NCI-H1417 treated with DMSO at 0.1 percent for 48 hours (cell line): ENCODE data around the gene NOX4.
A peak's percentile ranks its signal among the peaks of the same experiment; 100 is the strongest.
"Not testable (repeated sequence)": the region's sequence is repeated elsewhere in the genome, so short reads cannot be mapped to it uniquely, and the experiment has no call there.

Experiments used
- DNase-seq: peaks from one replicate; lab custom pipeline; 2025; lab: John Stamatoyannopoulos, UW

The NOX4 gene

GRCh38 chr11:89458716-89459115 lies 32.5 kb downstream of the NOX4 start:
- DNase-seq, result no peak

- no peak for DNase-seq
Observed at GRCh38 chr11:89457190-89457589, 34.0 kb downstream of the NOX4 start.

GRCh38 chr11:89456681-89457080 lies 34.5 kb downstream of the NOX4 start:
- no peak for DNase-seq

GRCh38 chr11:89452780-89453179 lies 38.4 kb downstream of the NOX4 start:
- DNase-seq, result no peak

- no peak for DNase-seq
Observed at GRCh38 chr11:89447845-89448244, 43.3 kb downstream of the NOX4 start.

- DNase-seq, result no peak
Observed at GRCh38 chr11:89443361-89444322, 47.5 kb downstream of the NOX4 start.

GRCh38 chr11:89442801-89443200 lies 48.4 kb downstream of the NOX4 start:
- DNase-seq, result no peak

- DNase-seq, result no peak
Observed at GRCh38 chr11:89441606-89442005, 49.6 kb downstream of the NOX4 start.

GRCh38 chr11:89437317-89437716 lies 53.9 kb downstream of the NOX4 start:
- DNase-seq, result no peak

GRCh38 chr11:89436071-89436470 lies 55.1 kb downstream of the NOX4 start:
- DNase-seq, result no peak

GRCh38 chr11:89433278-89433677 lies 57.9 kb downstream of the NOX4 start:
- DNase-seq, result no peak

GRCh38 chr11:89432182-89432581 lies 59.0 kb downstream of the NOX4 start:
- not testable (repeated sequence) for DNase-seq

- not testable (repeated sequence) for DNase-seq
Observed at GRCh38 chr11:89426501-89426900, 64.7 kb downstream of the NOX4 start.

- DNase-seq, result no peak
Observed at GRCh38 chr11:89421718-89422117, 69.5 kb downstream of the NOX4 start.

- DNase-seq, result no peak
Observed at GRCh38 chr11:89420981-89421380, 70.2 kb downstream of the NOX4 start.

- DNase-seq, result no peak
Observed at GRCh38 chr11:89416961-89417360, 74.2 kb downstream of the NOX4 start.

GRCh38 chr11:89411112-89411511 lies 80.1 kb downstream of the NOX4 start:
- DNase-seq, result not testable (repeated sequence)

GRCh38 chr11:89410666-89411065 lies 80.5 kb downstream of the NOX4 start:
- not testable (repeated sequence) for DNase-seq

- not testable (repeated sequence) for DNase-seq
Observed at GRCh38 chr11:89408441-89408840, 82.7 kb downstream of the NOX4 start.

GRCh38 chr11:89405629-89406028 lies 85.5 kb downstream of the NOX4 start:
- peak; percentile 6 for DNase-seq

GRCh38 chr11:89391654-89392053 lies 99.5 kb downstream of the NOX4 start:
- not testable (repeated sequence) for DNase-seq

- not testable (repeated sequence) for DNase-seq
Observed at GRCh38 chr11:89387501-89387900, 103.7 kb downstream of the NOX4 start.

- DNase-seq, result not testable (repeated sequence)
Observed at GRCh38 chr11:89382986-89383385, 108.2 kb downstream of the NOX4 start.

GRCh38 chr11:89381094-89381493 lies 110.1 kb downstream of the NOX4 start:
- no peak for DNase-seq
